ENCODE measurements around the gene NHLRC3.
"Not testable (repeated sequence)": the region's sequence is repeated elsewhere in the genome, so short reads cannot be mapped to it uniquely, and the experiment has no call there.

NHLRC3 gene

GRCh38 chr13:39037880-39038568, at the start of gene NHLRC3, which contains the start of gene PROSER1:
NHLRC3 (plus strand) TSS chr13:39038456; CDS start chr13:39038640, 184 bp downstream.
PROSER1 (minus strand) TSS chr13:39038089; CDS start chr13:39037242, 847 bp downstream.
- Histone ChIP-seq H3K4me1 (ENCODE audit: insufficient read depth, poor library complexity, severe bottlenecking) (peaks cover 3% of the 10 kb centered on the region), H3K4me3 (ENCODE audit: severe bottlenecking) (peak within 1 kb of the TSS; percentile 99), H3K9me3 (ENCODE audit: severe bottlenecking) (no peaks in the 10 kb centered on the region), H3K36me3 (ENCODE audit: low read depth) (peaks cover 24% of the 10 kb centered on the region), H3K27ac (ENCODE audit: poor library complexity, severe bottlenecking) (peak within 1 kb of the TSS; percentile 47), H3K27me3 (ENCODE audit: insufficient read depth, poor library complexity, severe bottlenecking) (no peaks in the 10 kb centered on the region)
- DNase-seq (ENCODE audit: low spot score) (peak; percentile 94), ATAC-seq (ENCODE audit: low read depth) (peak; percentile 85)
- TF ChIP-seq, protein P1, sequence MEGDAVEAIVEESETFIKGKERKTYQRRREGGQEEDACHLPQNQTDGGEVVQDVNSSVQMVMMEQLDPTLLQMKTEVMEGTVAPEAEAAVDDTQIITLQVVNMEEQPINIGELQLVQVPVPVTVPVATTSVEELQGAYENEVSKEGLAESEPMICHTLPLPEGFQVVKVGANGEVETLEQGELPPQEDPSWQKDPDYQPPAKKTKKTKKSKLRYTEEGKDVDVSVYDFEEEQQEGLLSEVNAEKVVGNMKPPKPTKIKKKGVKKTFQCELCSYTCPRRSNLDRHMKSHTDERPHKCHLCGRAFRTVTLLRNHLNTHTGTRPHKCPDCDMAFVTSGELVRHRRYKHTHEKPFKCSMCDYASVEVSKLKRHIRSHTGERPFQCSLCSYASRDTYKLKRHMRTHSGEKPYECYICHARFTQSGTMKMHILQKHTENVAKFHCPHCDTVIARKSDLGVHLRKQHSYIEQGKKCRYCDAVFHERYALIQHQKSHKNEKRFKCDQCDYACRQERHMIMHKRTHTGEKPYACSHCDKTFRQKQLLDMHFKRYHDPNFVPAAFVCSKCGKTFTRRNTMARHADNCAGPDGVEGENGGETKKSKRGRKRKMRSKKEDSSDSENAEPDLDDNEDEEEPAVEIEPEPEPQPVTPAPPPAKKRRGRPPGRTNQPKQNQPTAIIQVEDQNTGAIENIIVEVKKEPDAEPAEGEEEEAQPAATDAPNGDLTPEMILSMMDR (IDR thresholded peaks at IDR 0.05; ENCODE audit: poor library complexity, severe bottlenecking): no peak

GRCh38 chr13:38990693-38991092, 47.6 kb upstream of the NHLRC3 start, which contains the start of gene STOML3:
STOML3 (minus strand) TSS chr13:38990831; CDS start chr13:38990721, 110 bp downstream.
- no peak within 1 kb of the TSS for H3K4me3 ChIP-seq (ENCODE audit: severe bottlenecking)
- H3K27me3 ChIP-seq (ENCODE audit: insufficient read depth, poor library complexity, severe bottlenecking): no peaks in the 10 kb centered on the region
- no peaks in the 10 kb centered on the region for H3K36me3 ChIP-seq (ENCODE audit: low read depth)
- DNase-seq (ENCODE audit: low spot score) (no peak), ATAC-seq (ENCODE audit: low read depth) (no peak)
- TF ChIP-seq, protein P1 (IDR thresholded peaks at IDR 0.05; ENCODE audit: poor library complexity, severe bottlenecking): no peak
- H3K9me3 ChIP-seq (ENCODE audit: severe bottlenecking): no peaks in the 10 kb centered on the region
- no peak within 1 kb of the TSS for H3K27ac ChIP-seq (ENCODE audit: poor library complexity, severe bottlenecking)
- H3K4me1 ChIP-seq (ENCODE audit: insufficient read depth, poor library complexity, severe bottlenecking): no peaks in the 10 kb centered on the region

GRCh38 chr13:38993381-38993780, 44.9 kb upstream of the NHLRC3 start:
- H3K27me3 ChIP-seq (ENCODE audit: insufficient read depth, poor library complexity, severe bottlenecking): no peaks in the 10 kb centered on the region
- TF ChIP-seq, protein P1 (IDR thresholded peaks at IDR 0.05; ENCODE audit: poor library complexity, severe bottlenecking): no peak
- no peak overlapping the region for H3K27ac ChIP-seq (ENCODE audit: poor library complexity, severe bottlenecking)

GRCh38 chr13:38998739-38999138, 39.5 kb upstream of the NHLRC3 start:
- ATAC-seq (ENCODE audit: low read depth) (no peak), DNase-seq (ENCODE audit: low spot score) (no peak)
- no peak overlapping the region for H3K4me3 ChIP-seq (ENCODE audit: severe bottlenecking)
- no peak overlapping the region for H3K27ac ChIP-seq (ENCODE audit: poor library complexity, severe bottlenecking)
- TF ChIP-seq, protein P1 (IDR thresholded peaks at IDR 0.05; ENCODE audit: poor library complexity, severe bottlenecking): no peak
- H3K4me1 ChIP-seq (ENCODE audit: insufficient read depth, poor library complexity, severe bottlenecking): no peaks in the 10 kb centered on the region
- no peaks in the 10 kb centered on the region for H3K36me3 ChIP-seq (ENCODE audit: low read depth)
- no peaks in the 10 kb centered on the region for H3K9me3 ChIP-seq (ENCODE audit: severe bottlenecking)
- H3K27me3 ChIP-seq (ENCODE audit: insufficient read depth, poor library complexity, severe bottlenecking): no peaks in the 10 kb centered on the region

More at GRCh38 chr13:38993381-38993780, 44.9 kb upstream of the NHLRC3 start:
- Histone ChIP-seq H3K9me3 (ENCODE audit: severe bottlenecking) (no peaks in the 10 kb centered on the region), H3K4me1 (ENCODE audit: insufficient read depth, poor library complexity, severe bottlenecking) (no peaks in the 10 kb centered on the region), H3K4me3 (ENCODE audit: severe bottlenecking) (no peak overlapping the region), H3K36me3 (ENCODE audit: low read depth) (no peaks in the 10 kb centered on the region)
- ATAC-seq (ENCODE audit: low read depth): no peak
- DNase-seq (ENCODE audit: low spot score): no peak

DNA sequence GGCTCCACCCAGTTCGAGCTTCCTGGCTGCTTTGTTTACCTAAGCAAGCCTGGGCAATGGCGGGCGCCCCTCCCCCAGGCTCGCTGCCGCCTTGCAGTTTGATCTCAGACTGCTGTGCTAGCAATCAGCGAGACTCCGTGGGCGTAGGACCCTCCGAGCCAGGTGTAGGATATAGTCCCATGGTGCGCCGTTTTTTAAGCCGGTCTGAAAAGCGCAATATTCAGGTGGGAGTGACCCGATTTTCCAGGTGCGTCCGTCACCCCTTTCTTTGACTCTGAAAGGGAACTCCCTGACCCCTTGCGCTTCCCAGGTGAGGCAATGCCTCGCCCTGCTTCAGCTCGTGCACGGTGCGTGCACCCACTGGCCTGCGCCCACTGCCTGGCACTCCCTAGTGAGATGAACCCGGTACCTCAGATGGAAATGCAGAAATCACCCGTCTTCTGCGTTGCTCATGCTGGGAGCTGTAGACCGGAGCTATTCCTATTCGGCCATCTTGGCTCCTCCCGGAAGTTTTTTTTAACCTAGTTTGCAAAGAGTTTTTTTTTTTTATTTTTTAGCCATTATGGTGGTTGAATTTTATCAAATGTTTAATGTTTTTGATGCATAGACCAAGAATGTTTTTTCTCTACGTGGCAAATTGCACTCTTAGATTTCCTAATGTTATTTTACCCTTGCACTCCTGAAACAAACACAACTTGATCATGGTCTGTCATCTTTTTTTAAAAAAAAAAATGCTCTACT, 31.7 kb upstream of the NHLRC3 start:
- peak overlapping the region; percentile 68 for H3K27ac ChIP-seq (ENCODE audit: poor library complexity, severe bottlenecking)
- peak overlapping the region; percentile 30 for H3K4me3 ChIP-seq (ENCODE audit: severe bottlenecking)
- H3K36me3 ChIP-seq (ENCODE audit: low read depth): peaks cover 25% of the 10 kb centered on the region
- not testable (repeated sequence) for DNase-seq (ENCODE audit: low spot score); H3K9me3 ChIP-seq (ENCODE audit: severe bottlenecking); H3K27me3 ChIP-seq (ENCODE audit: insufficient read depth, poor library complexity, severe bottlenecking); ATAC-seq (ENCODE audit: low read depth); H3K4me1 ChIP-seq (ENCODE audit: insufficient read depth, poor library complexity, severe bottlenecking)

All from RWPE2 (cell line).